IPS-11a (cell line): ENCODE data around the gene MAPK9.

Experiments
- H3K4me3 ChIP-seq: one replicate; pipeline ENCODE4 v1.5.1; 2013; ENCODE audit warnings: low read depth, low read length, control low read depth

Gene MAPK9

GRCh38 chr5:180208435-180209081 lies 83.3 kb downstream of the MAPK9 start:
- H3K4me3 ChIP-seq: peak overlapping the region; percentile 20

GRCh38 chr5:180208038-180208434 lies 83.8 kb downstream of the MAPK9 start:
- no peak overlapping the region for H3K4me3 ChIP-seq

- no peak overlapping the region for H3K4me3 ChIP-seq
Observed at GRCh38 chr5:180207593-180207992, 84.3 kb downstream of the MAPK9 start.

GRCh38 chr5:180206993-180207392 lies 84.9 kb downstream of the MAPK9 start:
- H3K4me3 ChIP-seq: no peak overlapping the region

- no peak overlapping the region for H3K4me3 ChIP-seq
Observed at GRCh38 chr5:180205916-180206315, 86.0 kb downstream of the MAPK9 start.

GRCh38 chr5:180204276-180204819 lies 87.5 kb downstream of the MAPK9 start:
- no peak overlapping the region for H3K4me3 ChIP-seq

GRCh38 chr5:180202939-180203573 lies 88.8 kb downstream of the MAPK9 start:
- H3K4me3 ChIP-seq: no peak overlapping the region

- H3K4me3 ChIP-seq: no peak overlapping the region
Observed at GRCh38 chr5:180201051-180201987, 90.6 kb downstream of the MAPK9 start.

GRCh38 chr5:180199390-180199789 lies 92.5 kb downstream of the MAPK9 start:
- H3K4me3 ChIP-seq: no peak overlapping the region

- no peak overlapping the region for H3K4me3 ChIP-seq
Observed at GRCh38 chr5:180198208-180198607, 93.7 kb downstream of the MAPK9 start.

- H3K4me3 ChIP-seq: no peak overlapping the region
Observed at GRCh38 chr5:180197016-180197702, 94.7 kb downstream of the MAPK9 start.

- no peak overlapping the region for H3K4me3 ChIP-seq
Observed at GRCh38 chr5:180194410-180195345, 97.2 kb downstream of the MAPK9 start.

GRCh38 chr5:180193749-180194375 lies 98.0 kb downstream of the MAPK9 start:
- H3K4me3 ChIP-seq: no peak overlapping the region

GRCh38 chr5:180191716-180192115 lies 100.2 kb downstream of the MAPK9 start:
- H3K4me3 ChIP-seq: no peak overlapping the region

GRCh38 chr5:180187767-180188166 lies 104.1 kb downstream of the MAPK9 start:
- H3K4me3 ChIP-seq: no peak overlapping the region
